GM12891 (cell line): Measurements from ENCODE around the gene IL5RA.

Source experiments
- DNase-seq: peaks from one replicate; pipeline ENCODE4 v3.0.0; 2011; ENCODE audit warnings: low spot score; ENCODE audit not compliant: insufficient read length
- FAIRE-seq: peaks from 2 replicates; lab custom pipeline; 2011; peaks lifted over from hg19 to GRCh38; lab: Jason Lieb, UNC
- PAX5 ChIP-seq: IDR thresholded peaks from 2 replicates; pipeline ENCODE4 v1.6.1; 2011; ENCODE audit warnings: low read length, moderate library complexity, mild to moderate bottlenecking; ENCODE audit not compliant: insufficient read depth, severe bottlenecking
- POLR2A ChIP-seq: IDR thresholded peaks from 2 replicates; pipeline ENCODE4 v1.6.1; 2011; ENCODE audit warnings: low read depth, low read length, control low read depth
- POLR2AphosphoS5 ChIP-seq: IDR thresholded peaks from 2 replicates; pipeline ENCODE4 v1.6.1; 2011; ENCODE audit warnings: low read depth, low read length, control low read depth
- POU2F2 ChIP-seq: IDR thresholded peaks from 2 replicates; pipeline ENCODE4 v1.6.1; 2011; ENCODE audit warnings: low read depth, mild to moderate bottlenecking, control low read depth, low read length, moderate library complexity
- SPI1 ChIP-seq: IDR thresholded peaks from 2 replicates; pipeline ENCODE4 v1.6.1; 2011; ENCODE audit warnings: low read depth, low read length, control low read depth
- TAF1 ChIP-seq: IDR thresholded peaks from 2 replicates; pipeline ENCODE4 v1.6.1; 2011; ENCODE audit warnings: low read depth, low read length, control low read depth

Gene IL5RA

DNA sequence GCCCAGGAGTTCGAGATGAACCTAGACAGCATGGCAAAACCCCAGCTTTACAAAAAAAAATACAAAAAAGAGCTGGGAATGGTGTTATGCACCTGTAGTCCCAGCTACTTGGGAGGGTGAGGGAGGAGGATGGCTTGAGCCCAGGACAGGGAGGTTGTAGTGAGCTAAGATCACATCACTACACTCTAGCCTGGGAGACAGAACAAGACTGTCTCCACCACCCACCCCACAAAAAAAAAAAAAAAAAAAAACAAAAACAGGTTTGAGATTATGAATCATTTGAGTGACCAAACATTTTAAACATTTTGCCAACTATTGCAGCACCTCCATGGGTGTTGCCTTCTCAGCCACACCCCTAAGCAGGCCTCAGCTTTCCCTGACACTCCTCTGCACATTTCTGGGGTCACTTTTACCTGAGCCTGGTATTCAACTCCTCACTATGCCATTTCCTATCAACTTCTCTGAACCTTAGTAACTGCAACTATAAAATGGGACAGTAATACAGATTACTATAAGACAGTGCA lies 41.8 kb downstream of the IL5RA start:
- FAIRE-seq (no peak), DNase-seq (no peak)
- TF ChIP-seq PAX5: no peak
- no peak for TF ChIP-seq TAF1
- no peak for TF ChIP-seq POLR2AphosphoS5
- TF ChIP-seq POLR2A: no peak
- TF ChIP-seq SPI1: no peak
- no peak for TF ChIP-seq POU2F2

DNA sequence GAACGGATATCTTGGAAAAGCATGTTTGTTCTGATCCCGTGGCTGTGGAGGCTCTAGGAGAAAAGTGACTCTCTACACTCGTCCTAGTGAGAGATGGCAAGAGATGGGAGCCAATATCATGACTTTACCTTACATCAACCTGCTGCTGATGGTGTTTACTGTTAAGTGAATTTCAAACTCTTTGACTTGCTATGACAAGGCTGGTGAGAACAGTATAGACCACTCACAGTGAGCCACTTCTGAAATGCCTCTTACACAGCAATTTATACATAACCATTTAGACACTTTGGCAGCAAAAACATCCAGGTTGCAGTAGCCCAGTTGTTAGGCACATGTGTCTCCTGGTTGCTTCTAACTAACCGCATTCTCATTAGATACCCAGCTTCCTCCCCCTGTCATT lies 43.3 kb downstream of the IL5RA start:
- DNase-seq (no peak), FAIRE-seq (no peak)
- TF ChIP-seq TAF1 (no peak), POLR2A (no peak), SPI1 (no peak), POU2F2 (no peak), PAX5 (no peak), POLR2AphosphoS5 (no peak)

DNA sequence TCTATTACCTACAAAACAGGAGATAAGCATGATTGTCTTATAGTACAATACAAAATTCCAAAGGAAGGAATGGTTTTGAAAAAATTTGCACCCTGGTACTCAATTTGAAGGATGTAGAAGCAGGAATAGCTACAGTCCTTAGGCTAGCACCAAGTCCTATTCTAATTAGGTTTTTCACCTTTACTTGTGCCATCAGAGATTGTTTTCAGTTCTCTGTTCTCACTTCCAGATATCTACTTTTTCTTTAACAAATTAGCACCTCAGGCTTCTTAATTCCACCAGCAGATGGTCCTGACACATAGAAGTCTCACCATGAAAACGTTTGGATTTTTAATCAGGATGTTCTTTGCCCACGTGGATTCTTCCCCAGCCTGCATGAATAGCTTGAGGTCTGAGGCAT lies 43.8 kb downstream of the IL5RA start:
- DNase-seq (no peak), FAIRE-seq (no peak)
- TF ChIP-seq POLR2AphosphoS5: no peak
- TF ChIP-seq SPI1: peak; percentile 70

DNA sequence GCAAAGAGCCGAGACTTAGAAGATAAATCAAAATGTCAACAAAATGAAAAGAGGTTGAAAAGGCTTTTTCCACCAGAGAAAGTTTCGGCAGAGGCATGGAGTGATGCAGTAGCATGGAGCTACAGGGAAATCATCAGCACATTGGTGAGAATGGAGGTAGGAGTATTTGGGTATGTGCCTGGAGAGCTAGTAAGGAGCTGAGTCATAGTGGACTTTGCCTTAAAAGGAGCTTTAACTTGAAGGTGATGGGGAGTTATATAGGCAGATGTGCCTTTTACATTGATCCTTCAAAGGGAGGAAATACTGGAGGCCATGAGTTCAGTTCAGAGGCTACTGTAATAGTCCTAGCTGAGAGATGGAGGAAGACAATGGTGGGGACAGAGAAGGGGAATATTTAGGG lies 44.3 kb downstream of the IL5RA start:
- FAIRE-seq: peak; percentile 20
- no peak for TF ChIP-seq POLR2AphosphoS5
- no peak for TF ChIP-seq PAX5
- no peak for TF ChIP-seq POLR2A
- TF ChIP-seq SPI1: no peak
- no peak for TF ChIP-seq POU2F2
- DNase-seq: no peak

DNA sequence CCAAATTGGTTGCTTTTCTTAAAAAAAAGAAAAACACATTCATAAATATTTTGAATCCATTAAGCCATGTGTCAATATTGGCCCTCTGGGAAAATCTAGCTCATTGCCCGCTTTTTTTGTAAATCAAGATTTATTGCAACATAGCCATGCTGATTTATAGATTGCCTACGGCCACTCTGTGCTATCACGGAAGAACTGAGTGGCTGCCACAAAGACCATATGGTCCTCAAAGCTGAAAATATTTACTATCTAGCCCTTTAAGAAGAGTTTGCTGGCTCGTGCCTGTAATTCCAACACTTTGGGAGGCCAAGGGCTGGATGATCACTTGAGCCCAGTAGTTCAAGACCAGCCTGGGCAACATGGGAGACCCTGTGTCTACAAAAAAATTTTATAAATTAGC lies 45.9 kb downstream of the IL5RA start:
- TF ChIP-seq POU2F2 (no peak), POLR2AphosphoS5 (no peak), TAF1 (no peak), POLR2A (no peak), SPI1 (no peak), PAX5 (no peak)
- FAIRE-seq (no peak), DNase-seq (no peak)

DNA sequence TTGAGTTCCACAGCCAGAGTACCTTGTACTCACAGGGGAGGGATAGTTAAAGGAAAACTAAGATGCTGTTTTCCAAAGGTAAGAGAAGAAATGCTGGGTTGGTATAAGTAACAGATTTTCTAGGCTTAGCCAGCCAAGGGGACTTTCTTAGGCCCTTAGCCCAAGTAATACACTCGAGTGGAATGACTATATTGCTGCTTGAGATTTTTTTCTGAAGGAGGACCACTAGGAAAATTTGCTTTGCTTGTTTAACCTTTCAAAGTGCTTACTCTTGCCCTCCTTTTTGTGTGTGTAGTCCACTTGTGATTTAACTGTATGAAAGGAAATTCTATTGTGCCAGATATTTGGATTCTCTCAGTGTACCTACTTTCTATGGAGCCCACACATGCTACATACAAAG lies 50.5 kb downstream of the IL5RA start:
- FAIRE-seq (no peak), DNase-seq (no peak)
- TF ChIP-seq POLR2A (no peak), SPI1 (no peak), TAF1 (no peak), PAX5 (no peak), POU2F2 (no peak)

DNA sequence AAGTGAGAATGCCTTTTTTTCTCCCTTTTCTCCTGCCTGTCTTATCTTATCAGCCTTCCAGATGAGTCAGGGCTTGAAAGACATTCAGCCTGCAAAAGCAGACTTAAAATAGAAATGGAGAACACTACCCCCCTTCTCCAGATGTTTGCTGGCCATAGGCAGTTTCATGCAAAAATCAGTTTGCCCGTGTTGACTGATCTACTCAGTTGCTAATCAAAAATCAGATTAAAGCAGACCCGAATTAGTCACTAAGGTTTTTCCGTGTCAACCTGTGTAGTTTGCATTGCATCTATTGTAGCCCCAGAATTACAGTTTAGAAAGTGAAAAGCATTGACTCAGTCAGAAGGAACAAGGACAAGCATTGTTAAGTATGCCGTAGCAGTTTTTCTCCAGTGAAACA lies 56.2 kb downstream of the IL5RA start:
- FAIRE-seq: peak; percentile 16

DNA sequence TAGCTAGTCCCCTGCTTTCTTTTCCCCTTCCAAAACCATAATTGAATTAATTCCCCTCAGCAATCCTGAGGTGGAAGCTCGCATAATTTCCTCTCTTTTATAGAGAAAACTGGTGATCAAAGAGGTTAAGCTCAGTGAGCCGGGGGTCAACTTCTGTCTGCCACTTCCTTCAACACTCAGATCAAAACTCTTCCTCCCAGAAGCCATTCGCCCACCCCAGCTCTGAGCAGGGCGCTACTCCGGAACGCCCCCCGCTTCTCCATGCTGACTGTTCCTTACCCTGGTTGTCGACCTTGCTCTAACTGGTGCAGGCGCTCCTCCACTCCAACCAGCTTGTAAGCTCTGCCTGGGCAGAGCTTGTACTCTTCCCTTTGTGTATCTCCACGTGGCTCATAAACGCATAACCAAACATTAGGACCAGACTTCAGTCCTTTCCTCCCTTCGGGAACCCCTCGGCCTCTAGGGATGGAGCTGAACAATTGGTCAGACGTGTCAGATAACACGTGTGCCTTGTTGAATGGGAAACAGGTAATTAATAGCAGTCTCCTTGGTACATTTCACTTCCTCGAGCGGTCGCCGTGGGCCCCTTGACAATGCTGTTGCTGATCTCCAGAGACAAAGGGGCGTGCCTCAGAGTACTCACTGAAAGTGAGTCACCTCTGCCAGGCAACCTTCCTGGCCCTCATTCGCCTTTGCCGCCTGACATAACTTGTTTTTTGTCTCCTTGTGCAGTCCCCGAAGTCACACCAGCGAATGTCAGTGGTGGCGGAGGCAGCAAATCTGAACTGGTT lies 71.8 kb downstream of the IL5RA start:
- TF ChIP-seq SPI1: peak; percentile 65
- no peak for TF ChIP-seq POLR2A
- FAIRE-seq: peak; percentile 51
- no peak for DNase-seq

More for the DNA sequence above, 56.2 kb downstream of the IL5RA start:
- no peak for DNase-seq
- TF ChIP-seq SPI1 (no peak), PAX5 (no peak), POU2F2 (no peak), POLR2A (no peak), TAF1 (no peak), POLR2AphosphoS5 (no peak)

DNA sequence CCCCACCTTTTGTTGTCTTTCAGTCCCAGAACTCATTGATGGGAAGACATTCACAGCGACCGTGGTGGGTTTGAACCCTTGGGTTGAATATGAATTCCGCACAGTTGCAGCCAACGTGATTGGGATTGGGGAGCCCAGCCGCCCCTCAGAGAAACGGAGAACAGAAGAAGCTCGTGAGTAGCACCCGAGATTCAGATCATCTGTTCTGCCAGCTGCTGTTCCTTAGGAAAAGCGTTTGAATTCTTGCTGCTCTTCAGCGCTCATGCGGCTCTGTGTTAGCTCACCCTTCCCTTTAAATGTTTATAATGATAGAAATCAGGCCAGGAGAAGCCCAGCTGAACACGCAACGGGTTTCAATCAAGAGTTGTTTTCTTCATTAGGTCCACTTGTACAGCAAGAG lies 73.0 kb downstream of the IL5RA start:
- FAIRE-seq: no peak
- TF ChIP-seq PAX5 (no peak), POU2F2 (no peak), TAF1 (no peak)
- DNase-seq: no peak

DNA sequence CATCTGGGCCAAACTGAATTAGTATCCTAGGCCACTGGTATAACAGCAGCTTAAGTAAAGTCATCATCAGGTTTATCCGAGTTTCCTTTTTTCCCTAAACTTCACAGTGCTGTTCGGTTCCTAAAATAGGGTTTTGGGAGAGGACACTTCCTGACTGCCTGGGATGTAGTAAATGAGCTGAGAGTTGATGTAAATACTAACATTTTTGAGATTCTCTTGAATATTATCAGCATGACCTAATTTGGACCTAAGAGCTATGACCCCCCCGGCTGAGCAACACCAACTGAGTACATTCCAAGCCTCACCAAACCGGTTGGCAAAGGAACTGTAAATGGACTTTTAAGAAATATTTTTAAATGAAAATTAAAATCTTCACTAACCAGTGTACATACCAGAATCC lies 78.8 kb downstream of the IL5RA start:
- TF ChIP-seq POLR2AphosphoS5 (no peak), TAF1 (no peak), POLR2A (no peak), POU2F2 (no peak), PAX5 (no peak), SPI1 (no peak)
- FAIRE-seq (no peak), DNase-seq (no peak)

DNA sequence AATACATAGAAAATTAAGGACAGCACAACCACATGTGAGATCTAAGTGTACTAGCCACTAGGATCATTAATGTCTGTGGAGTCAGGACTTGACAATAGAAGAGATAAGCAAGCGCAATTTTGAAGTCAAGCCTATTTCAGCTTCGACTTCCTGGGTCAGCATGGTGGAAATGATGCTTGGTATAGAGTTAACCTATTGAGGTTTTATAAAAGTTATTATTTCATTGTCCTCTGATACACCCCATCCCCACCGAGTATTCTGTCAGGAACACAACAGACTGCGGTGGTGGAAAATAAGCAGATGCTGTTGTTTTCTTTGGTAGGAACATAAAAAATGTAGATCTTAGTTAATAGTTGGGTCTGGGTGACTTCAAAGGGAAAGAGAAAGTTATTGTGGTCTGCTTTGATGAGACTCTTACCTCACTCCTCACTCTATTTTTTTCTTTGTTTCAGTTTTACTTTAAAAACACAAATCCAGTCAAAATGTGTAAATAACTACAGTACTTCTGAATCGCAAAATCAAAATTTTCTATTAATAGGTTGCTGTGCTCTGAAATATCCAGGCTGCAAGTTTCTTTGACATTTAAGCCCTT lies 82.1 kb downstream of the IL5RA start:
- DNase-seq (peak; percentile 16), FAIRE-seq (peak; percentile 82)
- no peak for TF ChIP-seq SPI1
- no peak for TF ChIP-seq TAF1
- no peak for TF ChIP-seq POU2F2
- no peak for TF ChIP-seq POLR2A
- TF ChIP-seq POLR2AphosphoS5: no peak
- TF ChIP-seq PAX5: no peak
